HG03571 (cell line): ENCODE measurements around the gene C1orf50.
A peak's percentile ranks its signal among the peaks of the same experiment; 100 is the strongest.
"Not testable (repeated sequence)": the region's sequence is repeated elsewhere in the genome, so short reads cannot be mapped to it uniquely, and the experiment has no call there.

Source experiments
- ATAC-seq: cut with Tn5 transposase; IDR thresholded peaks from one replicate; pipeline ENCODE4 v1.9.1; 2021; ENCODE audit not compliant: unreplicated experiment

The C1orf50 gene

GRCh38 chr1:42797414-42797813 lies 30.4 kb downstream of the C1orf50 start:
- no peak for ATAC-seq

- ATAC-seq: no peak
These were observed 30.9 kb downstream of the C1orf50 start for GRCh38 chr1:42797979-42798378.

- no peak for ATAC-seq
These were observed 34.9 kb downstream of the C1orf50 start for GRCh38 chr1:42801832-42802473.

- no peak for ATAC-seq
These were observed 39.1 kb downstream of the C1orf50 start for GRCh38 chr1:42806171-42806570.

GRCh38 chr1:42806593-42806992 lies 39.5 kb downstream of the C1orf50 start:
- ATAC-seq: no peak

GRCh38 chr1:42807056-42807668 lies 40.1 kb downstream of the C1orf50 start:
- no peak for ATAC-seq

GRCh38 chr1:42814815-42815214 lies 47.8 kb downstream of the C1orf50 start:
- ATAC-seq: not testable (repeated sequence)

- ATAC-seq: no peak
These were observed 49.0 kb downstream of the C1orf50 start for GRCh38 chr1:42815941-42816584.

- peak; percentile 82 for ATAC-seq
These were observed 49.8 kb downstream of the C1orf50 start, which contains the start of the genes ERMAP and SVBP for GRCh38 chr1:42816585-42817439. Gene ERMAP (plus strand): TSS chr1:42817122. CDS start chr1:42830449, 13,327 bp downstream. Gene SVBP (minus strand): TSS chr1:42817397. CDS start chr1:42816544, 853 bp downstream.

GRCh38 chr1:42817440-42817767 lies 50.4 kb downstream of the C1orf50 start:
- ATAC-seq: peak; percentile 8

- ATAC-seq: no peak
These were observed 50.9 kb downstream of the C1orf50 start for GRCh38 chr1:42817976-42818375.

- no peak for ATAC-seq
These were observed 53.8 kb downstream of the C1orf50 start for GRCh38 chr1:42820813-42821212.

- ATAC-seq: no peak
These were observed 54.6 kb downstream of the C1orf50 start for GRCh38 chr1:42821690-42822089.

GRCh38 chr1:42822800-42823392 lies 55.8 kb downstream of the C1orf50 start:
- no peak for ATAC-seq

- no peak for ATAC-seq
These were observed 57.5 kb downstream of the C1orf50 start for GRCh38 chr1:42824481-42825035.

GRCh38 chr1:42825036-42825851 lies 58.2 kb downstream of the C1orf50 start:
- no peak for ATAC-seq
